GM06990 (cell line): ENCODE measurements around the gene AK2.
A peak's percentile ranks its signal among the peaks of the same experiment; 100 is the strongest.

ENCODE experiments used
- DNase-seq: peaks from one replicate; pipeline ENCODE4 v3.0.0-alpha.2; 2011; ENCODE audit not compliant: insufficient read length; ENCODE audit errors: extremely low read depth
- H3K27me3 ChIP-seq: replicated peaks from 2 replicates; pipeline ENCODE4 v1.6.0; 2011; ENCODE audit warnings: low read length; ENCODE audit not compliant: control insufficient read depth, insufficient read depth
- H3K36me3 ChIP-seq: 2 replicates; pipeline ENCODE4 v1.5.1; 2011; ENCODE audit warnings: low read length; ENCODE audit not compliant: control insufficient read depth, insufficient read depth
- H3K4me3 ChIP-seq: replicated peaks from 2 replicates; pipeline ENCODE4 v1.5.1; 2011; ENCODE audit warnings: low read depth, mild to moderate bottlenecking, control low read depth, low read length
- CTCF ChIP-seq: IDR thresholded peaks from 2 replicates; pipeline ENCODE4 v1.5.1; 2011; ENCODE audit warnings: low read length, control low read depth, mild to moderate bottlenecking, inconsistent platforms; ENCODE audit not compliant: insufficient read depth, poor library complexity, severe bottlenecking

AK2 gene

DNA sequence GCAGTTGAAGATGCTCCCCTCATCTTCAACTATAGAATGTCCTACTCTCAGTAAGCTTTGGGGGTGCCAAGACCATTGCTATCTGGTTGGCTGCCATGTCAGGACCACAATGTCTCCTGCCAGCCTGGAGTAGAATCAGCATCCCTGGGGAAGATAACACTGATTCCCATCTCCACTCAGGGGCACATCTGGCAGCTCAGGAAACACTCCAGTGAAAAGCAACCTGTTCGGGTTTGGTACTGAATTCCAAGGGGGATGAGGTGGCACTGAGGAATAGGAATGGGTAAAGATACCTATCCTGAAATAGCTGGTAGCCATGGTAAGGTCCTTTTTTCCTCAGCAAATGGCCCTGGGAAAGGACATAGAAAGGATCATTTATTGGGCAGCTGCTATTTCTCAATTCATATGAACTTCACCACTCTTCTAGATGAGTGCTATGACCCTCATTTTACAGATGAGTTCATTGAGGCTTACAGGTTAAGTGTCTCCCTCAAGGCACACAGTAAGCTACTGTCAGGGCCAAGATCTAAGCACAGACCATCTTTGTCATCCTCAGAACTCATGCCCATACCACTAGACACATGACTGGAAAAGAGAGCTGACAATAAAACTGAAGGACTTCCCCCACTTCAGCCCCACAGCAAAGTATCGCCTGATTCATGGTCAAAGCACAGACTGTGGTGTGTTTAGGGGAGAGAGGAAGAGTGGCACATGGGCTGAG is 31.4 kb downstream of the AK2 start:
- no peak for TF ChIP-seq CTCF
- Histone ChIP-seq H3K4me3 (no peak overlapping the region), H3K36me3 (peaks cover 16% of the 10 kb centered on the region), H3K27me3 (no peaks in the 10 kb centered on the region)
- no peak for DNase-seq

- no peak for TF ChIP-seq CTCF
- peaks cover 16% of the 10 kb centered on the region for H3K36me3 ChIP-seq
- H3K4me3 ChIP-seq, result no peak overlapping the region
- DNase-seq, result no peak
- no peaks in the 10 kb centered on the region for H3K27me3 ChIP-seq
These were observed 32.1 kb downstream of the AK2 start for GRCh38 chr1:33004613-33005012.

DNA sequence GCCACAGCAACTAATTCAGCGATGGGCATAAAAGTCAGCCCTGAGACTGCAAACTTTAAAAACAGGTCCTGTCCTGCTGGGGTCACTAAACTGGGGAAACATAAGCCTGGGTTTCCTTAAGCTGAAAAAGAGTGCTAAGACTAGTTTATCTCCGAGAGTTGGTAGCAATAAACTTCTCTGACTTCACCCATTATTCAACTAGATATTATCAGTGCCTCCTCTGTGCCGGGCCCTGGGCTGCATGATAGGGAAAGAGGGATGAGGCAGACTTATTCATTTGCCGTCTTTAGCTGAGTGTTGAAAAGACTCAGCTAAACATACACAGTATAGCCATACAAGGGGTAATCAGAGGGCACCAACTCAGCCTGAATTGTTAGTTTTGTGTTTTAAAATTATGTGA is 33.0 kb downstream of the AK2 start:
- DNase-seq, result no peak
- Histone ChIP-seq H3K27me3 (no peaks in the 10 kb centered on the region), H3K36me3 (peaks cover 11% of the 10 kb centered on the region), H3K4me3 (no peak overlapping the region)
- no peak for TF ChIP-seq CTCF

DNA sequence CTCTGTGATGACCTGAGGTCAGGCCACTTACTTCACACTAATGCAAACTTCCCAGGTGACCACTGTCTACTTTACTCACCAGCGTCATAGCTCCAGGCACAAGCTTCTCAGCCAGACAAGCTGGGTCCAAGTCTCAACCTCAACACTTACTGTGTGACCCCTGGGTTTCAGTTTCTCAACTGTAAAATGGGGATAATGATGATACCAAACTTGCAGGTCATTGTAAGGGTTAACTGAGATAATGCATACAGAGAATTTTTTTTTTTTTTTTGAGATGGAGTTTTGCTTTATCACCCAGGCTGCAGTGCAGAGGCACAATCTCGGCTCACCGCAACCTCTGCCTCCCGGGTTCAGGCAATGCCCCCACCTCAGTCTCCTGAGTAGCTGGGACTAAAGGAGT is 34.7 kb downstream of the AK2 start:
- Histone ChIP-seq H3K27me3 (no peaks in the 10 kb centered on the region), H3K4me3 (no peak overlapping the region), H3K36me3 (peaks cover under 1% of the 10 kb centered on the region; the same call in 1 of the 2 replicates)
- no peak for TF ChIP-seq CTCF
- DNase-seq, result no peak

GRCh38 chr1:33001282-33001681 is 35.4 kb downstream of the AK2 start:
- H3K36me3 ChIP-seq, result no peaks in the 10 kb centered on the region; the same call in 1 of the 2 replicates
- no peak overlapping the region for H3K4me3 ChIP-seq
- no peaks in the 10 kb centered on the region for H3K27me3 ChIP-seq
- DNase-seq, result no peak
- peak; percentile 20 for TF ChIP-seq CTCF

DNA sequence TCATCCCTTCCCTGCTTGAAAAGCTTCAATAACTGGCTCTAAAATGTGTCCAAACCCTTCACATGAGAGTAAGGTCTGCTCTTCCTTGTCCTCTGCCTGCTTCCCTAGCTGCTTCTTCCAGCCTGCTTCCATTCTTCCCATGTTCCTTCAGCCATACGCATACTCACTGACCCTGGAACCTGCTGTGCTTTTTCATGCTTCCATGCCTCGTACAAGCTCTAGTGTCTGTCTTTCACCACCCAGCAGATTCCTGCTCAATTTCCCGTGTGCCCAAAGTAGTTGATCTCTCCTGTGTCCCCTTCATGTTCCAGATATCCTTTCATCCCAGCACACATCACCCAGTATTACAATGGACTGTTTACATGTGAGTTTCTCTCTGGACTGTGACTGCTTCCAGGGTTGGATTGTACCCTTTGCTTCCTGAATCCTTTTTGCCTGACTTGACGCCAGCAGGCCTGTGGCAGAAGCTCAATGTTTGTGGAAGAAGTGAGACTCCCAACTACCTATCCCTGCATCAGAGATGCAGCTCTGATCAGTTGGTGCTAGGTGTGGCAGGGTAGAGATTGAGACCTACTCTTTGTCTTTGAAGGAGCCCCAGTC is 36.2 kb downstream of the AK2 start:
- no peak for TF ChIP-seq CTCF
- Histone ChIP-seq H3K36me3 (no peaks in the 10 kb centered on the region; the same call in 1 of the 2 replicates), H3K27me3 (no peaks in the 10 kb centered on the region), H3K4me3 (no peak overlapping the region)
- DNase-seq, result no peak
